GM18520 (cell line): ENCODE results near the gene FBLN7.

Experiments
- ATAC-seq: cut with Tn5 transposase; IDR thresholded peaks from one replicate; pipeline ENCODE4 v1.9.1; 2021; ENCODE audit not compliant: unreplicated experiment

FBLN7 gene

DNA sequence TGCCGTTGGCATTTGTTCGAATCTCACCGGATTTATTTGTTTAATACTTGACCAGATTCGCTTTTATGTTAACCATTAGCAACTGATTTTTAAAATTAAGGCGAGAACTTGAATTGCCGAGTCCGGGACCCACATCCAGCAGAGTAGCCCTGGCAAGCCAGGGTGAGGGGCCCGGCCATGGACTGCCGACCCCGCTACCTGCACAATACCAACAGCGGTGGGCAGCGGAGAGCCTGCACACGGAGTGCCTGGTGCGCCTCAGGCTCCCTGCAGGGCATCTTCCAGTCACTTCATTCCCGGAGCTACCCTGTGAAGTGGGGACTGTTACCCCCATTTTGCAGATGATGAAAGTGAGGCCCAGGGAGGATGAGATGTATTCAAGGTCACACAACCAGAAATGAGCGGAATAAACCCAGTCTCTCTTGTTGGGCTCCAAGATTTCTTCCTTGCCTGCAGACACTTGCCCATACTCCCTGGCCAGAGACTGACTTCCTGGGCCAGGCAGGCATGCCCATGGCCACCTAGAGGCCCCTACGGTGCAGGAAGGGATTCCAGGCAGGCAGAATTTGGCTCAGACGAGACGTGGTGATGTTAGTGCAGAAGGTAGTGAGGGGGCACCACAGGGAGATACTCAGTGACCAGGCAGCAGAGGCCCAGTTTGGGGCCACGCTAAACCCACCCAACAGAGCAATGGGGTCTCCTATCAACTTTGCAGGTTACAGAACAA lies 2.9 kb downstream of the FBLN7 start:
- ATAC-seq = no peak

DNA sequence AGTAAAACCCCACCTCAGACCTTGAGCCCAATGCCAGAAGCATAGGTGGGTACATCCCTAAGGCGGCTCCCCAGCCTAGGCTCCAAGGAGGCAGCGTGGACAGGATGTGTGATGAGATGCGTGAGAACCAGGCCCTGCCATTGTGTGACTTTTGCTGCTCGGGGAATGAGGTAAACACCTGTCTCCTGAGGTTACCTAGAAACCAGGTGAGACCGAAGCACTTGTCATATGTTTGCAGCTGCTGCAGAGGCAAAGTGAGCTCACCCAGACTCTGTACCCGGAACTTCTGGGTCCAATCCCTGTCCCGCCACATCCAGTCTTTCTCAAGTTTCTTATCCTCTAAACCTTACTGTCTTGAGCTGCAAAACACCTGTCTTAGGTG lies 3.4 kb downstream of the FBLN7 start:
- ATAC-seq = no peak

DNA sequence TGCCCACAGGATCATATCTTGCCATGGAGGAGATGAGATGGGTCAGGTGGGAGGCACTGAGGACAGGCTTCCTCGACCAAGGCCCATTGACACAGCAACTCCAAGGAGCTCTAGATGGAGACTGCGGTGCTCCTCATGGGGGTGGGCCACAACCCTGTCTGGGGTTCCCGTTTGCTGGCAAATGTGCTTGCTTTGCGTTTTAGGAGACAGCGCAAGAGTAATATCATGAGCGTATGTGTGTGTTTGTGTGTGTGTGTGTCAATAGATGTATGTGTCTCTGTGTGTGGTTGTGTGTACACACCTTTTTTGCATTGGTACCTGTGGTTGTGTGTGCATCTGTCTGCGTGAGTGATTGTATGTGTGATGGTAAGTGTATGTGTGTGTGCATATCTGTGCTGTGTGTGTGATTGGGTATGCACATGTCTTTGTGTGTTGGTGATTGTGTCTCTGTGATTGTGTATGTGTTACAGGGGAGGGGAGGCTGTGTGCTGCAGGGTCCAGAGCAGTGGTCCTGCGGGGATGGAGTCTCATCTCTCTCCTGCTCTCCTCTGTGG lies 4.4 kb downstream of the FBLN7 start:
- ATAC-seq = no peak

DNA sequence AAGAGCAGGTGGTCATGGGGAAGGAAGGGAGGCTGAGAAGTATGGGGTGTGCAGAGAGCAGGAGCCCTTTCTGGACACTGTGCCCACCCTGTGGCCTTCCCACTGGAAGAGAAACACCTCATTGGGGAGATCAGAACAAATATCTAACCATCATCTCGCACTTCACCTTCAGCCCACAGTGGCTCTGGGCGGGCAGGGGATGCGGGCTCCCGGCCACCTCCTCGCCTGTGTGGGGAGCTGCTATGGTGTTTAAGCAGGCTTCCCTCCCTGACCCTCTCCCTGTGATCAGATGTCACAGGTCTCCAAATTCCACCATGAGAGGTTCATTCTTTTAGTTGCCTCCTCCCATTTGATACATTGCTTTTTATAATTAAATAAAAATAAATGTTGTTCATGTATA lies 5.0 kb downstream of the FBLN7 start:
- no peak for ATAC-seq

DNA sequence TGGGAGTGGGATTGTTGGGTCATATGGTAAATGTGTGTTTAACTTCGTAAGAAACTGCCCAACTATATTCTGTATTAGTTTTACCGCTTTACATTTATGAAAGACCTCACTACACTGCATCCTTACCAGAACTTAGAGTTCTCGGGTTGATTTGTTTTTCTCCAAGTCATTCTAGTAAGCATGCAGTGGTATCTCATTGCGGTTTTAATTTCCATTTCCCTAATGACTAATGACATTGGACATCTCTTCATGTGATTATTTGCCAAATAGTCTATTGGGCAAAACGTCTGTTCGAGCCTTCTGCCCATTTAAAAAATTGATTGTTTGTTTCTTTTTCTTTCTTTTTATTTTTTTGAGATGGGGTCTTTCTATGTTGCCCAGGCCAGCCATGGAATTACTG lies 6.8 kb downstream of the FBLN7 start:
- ATAC-seq = no peak

DNA sequence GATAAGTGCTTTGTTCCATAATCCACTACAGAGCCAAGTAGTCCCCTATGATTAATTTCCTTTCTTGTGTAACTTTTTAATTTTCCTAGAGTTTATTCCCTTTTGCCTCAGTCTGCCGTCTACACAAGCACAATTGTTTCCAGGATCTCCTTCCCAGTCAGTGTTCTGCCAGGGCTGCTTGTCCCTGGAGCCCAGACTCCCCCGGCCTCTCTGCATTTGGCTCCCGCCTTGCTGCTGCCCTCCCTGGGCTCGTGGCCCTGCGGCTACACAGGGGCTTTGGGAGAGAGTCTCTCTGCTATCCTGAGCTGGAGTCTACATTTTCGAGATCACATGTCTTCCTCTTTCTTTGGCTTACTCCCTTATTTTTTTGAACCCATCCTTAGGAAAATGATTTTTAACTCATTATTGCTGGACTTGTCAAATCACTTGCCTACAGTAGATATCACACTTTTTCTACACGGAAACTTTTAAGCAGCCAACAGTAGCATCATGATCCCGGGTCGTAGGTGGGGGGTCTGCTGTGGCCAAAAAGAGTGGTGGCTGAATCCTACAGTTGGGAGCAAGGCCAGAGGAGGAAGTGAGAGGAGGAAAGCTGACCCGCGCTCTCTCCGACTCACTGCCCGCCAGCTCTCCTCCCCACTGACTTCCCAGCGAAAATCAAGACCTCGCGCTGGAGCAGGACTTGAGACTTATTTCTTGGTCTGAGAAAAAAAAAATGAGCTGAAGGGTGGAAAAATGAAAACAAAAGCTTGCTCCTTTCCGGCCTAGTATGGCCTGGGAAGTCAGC lies 9.4 kb downstream of the FBLN7 start:
- ATAC-seq = no peak

DNA sequence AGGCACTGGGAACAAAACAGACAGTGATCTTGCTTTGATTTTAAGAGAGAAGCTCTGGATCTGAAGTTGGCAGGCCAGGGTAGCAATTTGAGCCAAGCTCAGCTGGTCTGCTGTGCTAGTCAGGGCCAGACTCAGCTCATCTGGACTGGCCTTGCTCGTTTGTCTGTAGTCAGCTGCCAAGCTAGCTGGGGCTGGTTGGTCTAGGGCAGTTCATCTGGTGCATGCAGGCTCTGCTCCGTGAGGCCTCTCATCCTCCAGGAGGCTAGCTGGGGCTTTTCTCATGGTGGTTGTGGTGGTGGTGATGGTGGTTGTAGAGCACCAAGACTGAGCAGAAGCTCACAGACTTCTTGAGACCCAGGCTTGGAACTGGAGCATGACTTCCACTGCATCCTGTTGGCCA lies 10.3 kb downstream of the FBLN7 start:
- ATAC-seq = no peak

DNA sequence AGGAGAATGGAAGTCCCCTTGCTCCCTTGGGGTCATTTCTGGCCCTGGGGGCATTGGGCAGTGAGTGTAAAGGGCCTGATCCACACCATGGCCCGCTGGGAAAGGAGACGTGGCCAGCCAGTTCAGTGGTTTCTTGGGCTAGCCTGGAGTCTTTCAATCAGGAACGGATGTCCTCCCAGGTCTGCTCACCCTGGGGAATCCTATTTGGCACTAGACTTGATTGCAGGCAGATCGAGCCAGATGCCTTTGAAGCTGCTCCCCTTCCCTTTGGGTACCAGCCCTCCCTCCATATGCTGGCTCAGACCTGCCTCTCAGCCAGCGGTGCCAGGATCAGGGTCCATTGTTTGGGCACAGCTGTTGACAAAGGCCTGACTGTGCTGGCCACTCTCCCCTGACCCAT lies 11.0 kb downstream of the FBLN7 start:
- no peak for ATAC-seq

DNA sequence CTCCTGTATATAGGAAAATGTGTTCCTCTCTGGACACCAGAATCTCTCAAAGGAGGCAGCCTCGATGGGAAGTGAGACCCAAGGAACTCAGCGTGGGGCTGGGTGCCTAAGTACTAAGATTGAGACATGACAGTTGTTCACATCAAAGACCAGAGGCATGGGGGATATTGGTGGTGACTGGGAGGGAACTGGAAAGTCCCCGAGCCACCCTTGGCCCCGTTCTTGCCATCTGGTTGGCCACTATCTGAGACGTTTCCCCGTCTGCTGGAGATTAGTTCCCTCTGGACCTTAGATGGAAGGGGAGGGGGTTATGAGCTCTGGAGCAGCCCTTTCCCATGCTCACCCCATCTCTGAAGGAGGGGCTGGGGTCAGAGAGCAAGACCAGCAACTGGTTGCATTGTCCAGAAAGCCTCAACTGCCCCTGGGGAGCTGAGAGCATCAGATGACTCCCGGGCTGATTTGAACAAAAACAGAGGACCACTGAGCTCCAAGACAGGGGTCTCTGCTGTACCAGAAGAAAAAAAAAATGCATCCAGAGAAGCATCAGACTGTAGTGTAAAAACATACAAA lies 11.8 kb downstream of the FBLN7 start:
- no peak for ATAC-seq

DNA sequence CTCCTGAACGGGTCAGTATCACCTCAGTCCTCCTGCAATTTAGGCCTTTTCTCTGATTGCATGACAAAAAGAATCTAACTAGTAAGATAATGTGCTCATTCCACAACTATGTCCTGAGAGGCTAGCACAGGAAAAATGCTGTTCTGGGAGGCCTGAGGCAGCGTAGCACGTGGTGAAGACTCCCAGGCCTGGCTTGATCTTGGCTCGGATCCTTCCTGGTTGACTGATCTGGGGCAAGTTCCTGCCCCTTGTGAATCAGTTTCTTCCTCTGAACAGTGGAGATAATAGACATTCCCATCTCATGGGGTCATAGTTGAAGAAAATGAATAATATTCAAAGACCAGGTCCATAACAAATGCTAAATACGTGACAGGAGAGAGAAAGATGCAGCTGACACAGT lies 12.3 kb downstream of the FBLN7 start:
- no peak for ATAC-seq

DNA sequence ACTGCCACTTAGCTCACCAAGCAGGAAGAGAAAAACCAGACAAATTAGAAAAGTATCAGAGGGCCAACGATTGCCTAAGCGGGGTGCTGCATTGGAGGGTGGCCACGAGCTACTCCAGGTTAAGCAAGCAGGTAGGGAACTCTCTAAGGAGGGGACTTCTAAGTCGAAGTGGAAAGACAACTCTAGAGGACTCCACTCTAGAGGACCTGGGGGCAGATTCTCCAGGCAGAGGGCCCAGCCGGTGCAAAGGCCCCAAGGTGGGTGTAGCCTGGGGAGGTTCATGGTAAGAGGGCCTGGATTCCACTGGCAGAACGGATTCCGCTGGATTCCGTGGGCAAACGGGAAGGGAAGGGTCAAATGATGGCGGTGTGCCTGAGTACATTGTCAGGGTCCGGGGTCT lies 12.7 kb downstream of the FBLN7 start:
- ATAC-seq = no peak

DNA sequence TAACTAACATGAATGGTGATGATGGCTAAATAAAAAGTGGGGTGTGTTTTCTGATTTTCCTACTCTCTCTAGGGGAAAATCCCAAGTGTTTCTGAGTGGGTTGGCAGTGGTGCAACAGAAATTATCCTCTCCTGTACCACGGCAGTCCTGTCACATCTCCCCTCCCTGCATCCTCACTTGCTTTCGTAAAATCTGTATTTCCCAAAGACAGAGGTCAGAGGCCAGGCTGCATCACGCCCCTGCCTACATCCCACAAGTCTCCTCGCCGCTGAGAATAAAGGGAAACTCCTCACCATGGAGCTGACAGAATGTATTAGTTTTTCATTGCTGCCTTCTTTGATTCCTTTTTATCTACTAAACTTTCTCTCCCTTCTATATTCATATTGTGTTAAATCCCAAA lies 13.1 kb downstream of the FBLN7 start:
- no peak for ATAC-seq

DNA sequence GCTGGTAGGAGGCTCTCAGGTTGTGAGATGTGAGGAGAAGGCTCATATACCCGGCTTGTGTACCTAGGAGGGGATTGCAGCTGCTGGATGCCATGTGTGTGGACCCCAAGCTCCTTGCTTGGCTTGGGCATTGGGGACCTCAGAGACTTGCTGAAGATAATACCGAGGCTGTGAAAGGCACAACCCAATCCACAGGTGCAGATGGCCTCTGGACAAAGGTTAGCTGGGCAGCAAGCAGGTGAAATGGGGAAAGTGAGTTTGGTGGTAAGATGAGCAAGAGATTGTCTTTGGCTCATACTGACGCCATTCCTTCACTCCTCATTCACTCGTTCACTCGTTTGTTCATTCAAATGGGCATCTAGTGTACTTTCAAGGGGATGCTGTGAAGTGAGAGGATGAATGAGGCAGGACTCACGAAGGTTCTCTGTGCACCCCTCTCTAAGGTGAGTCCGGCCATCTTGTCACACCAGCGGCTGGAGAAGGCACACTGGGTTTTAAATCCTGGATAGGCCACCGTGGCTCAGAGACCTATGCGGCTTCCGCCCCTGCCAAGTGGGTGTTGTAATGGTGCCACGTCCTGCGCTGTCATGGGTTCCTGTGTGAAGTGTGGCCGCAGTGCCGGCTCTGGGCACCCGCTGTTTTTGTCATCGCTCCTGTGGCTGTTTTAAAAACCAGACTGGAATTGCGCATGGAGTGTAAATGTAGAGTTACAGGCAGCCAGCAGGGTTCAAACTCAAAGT lies 13.7 kb downstream of the FBLN7 start:
- ATAC-seq = no peak

DNA sequence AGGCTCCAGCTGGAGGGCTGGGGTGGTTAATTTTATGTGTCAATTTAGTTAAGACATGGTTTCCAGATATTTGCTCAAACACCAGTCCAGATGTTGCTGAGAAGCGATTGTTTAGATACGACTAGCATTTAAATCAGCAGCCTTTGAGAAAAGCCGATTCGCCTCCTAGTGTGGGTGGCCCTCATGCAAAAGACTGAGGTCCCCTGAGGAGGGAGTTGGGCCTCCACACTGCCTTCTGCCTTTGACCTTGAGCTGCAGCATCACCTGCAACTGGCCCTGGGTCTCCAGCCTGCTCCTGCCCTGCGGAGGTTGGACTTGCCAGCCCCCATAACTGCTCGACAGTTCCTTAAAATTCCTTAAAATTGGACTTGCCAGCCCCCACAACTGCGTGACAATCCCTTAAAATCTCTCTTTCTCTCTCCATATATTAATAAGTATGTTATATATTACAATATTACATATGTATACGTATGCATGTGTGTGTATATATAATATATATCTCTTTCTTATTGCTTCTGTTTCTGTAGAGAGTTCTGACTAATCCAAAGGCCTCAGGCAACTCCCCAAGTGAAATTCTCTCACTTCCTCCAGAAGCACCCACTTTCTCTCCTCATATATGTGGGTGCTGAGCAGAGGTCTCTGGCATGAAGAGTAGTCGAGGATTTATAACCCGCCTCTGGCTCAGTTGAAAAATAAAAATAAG lies 14.4 kb downstream of the FBLN7 start:
- ATAC-seq = no peak

DNA sequence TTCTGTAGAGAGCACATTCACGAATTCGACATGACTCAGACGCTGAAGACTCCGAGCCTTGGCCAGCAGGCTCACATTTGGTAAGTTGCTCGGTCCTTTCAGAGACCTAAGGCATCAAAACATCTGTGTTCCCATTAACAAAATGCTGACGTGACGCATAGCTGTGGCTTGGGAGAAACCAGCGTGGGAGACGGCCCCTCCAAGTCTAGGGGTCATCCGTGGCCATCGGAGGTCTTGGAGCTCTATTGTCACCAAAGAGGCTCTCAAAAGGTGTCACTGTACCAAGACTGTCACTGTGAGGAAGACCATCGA lies 14.9 kb downstream of the FBLN7 start:
- ATAC-seq = no peak

DNA sequence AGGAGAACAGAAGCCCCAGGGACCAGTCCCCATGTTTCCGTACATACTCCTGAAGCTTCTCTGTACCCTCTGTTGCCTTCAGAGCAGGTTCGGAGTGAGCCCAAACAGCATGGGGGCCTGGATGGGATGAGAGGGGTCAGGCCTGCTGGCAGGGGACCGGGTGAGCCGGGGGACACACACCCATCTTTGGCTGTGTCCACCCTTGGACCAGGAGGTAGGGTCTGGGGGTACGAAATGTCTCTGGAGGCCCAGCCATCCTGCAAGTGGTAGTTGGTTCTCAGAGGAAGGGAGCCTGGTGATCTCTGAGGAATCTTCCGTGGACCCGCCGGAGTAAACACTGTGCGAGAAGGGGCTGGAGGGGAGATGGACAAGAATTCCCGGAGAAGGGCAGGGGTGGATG lies 15.3 kb downstream of the FBLN7 start:
- no peak for ATAC-seq

DNA sequence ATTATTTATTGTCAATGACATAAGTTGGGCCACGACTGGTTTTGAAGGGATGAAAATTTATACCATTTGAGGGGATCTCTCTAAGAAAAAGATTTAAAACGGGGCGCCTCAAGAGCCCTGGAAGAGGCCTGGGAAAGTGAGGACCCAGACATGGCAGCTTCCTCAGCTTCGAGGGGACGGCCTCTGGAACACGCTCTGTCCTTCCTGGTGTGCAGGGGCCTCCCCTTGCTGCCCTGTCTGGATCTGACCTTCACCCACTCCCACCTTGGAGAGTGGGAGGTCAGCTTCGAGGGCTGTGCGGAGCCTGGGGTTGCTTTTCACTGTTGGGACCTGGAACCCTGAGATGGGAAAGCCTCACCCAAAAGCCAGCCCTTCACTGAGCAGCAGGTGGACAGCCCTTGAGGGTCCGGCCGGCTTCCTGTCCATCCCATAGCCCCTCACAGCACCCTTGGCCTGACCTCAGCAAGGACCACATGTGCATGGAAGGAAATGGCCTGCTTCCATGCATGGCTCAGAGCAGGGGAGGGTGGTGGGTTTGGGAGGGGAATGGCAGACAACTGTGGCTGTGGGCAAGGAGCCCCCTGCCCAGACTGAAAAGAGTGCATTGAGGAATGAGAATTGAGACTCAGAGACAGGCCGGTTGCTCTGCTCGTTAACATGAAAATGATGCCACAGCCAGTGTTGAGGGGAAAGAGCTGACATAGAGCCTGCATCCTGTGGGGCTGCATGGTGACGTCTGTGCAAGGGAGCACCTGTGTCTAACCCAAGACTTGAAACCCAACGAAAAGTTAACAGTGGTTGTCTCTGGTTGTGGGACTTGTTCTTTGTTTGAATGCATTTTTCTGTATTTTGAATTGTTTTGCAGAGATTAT lies 16.3 kb downstream of the FBLN7 start:
- ATAC-seq = no peak

DNA sequence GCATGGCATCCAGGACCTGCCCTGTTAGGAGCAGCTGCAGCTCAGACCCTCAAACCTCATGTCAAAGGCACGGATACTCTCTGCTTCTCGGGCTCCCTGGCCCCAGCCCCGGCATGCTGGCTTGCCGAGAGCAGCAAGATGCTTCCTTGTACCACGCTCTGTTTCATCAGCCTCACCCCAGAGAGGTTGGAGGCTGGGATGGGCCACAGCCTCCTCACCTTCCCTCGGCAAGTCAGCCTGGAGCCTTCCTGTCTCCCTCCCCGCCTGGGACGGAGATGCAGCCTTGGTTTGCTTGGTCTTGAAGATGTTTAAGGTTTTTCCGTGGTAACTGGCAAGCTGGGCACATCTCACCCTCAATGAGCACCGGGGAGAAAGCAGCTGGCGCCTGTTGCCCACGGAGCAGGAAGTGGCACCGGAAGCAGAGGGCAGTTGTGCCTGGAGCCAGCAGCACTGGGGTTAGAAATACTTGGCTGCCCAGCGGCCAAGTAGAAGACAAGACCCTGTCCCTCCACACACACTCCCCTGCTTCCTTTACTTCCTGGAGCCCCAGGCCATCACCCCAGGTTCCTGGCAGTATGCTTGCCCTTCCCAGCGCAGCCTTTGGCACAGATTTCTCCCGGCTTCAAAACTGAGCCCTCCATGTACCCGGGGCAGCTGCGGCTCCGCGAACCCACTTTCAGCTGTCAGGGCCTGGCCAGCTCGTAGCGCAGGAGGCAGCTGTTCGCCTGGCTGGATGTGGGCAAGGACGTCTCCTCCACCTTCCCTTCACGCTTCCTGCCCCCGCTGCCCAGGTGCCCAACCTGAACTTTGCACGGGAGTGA lies 17.4 kb downstream of the FBLN7 start:
- no peak for ATAC-seq
